NCI-H524 treated with DMSO at 0.1 percent for 48 hours (cell line): ENCODE measurements around the gene ACVR2B.

Source experiments
- DNase-seq: peaks from one replicate; lab custom pipeline; 2025; lab: John Stamatoyannopoulos, UW

The ACVR2B gene

DNA sequence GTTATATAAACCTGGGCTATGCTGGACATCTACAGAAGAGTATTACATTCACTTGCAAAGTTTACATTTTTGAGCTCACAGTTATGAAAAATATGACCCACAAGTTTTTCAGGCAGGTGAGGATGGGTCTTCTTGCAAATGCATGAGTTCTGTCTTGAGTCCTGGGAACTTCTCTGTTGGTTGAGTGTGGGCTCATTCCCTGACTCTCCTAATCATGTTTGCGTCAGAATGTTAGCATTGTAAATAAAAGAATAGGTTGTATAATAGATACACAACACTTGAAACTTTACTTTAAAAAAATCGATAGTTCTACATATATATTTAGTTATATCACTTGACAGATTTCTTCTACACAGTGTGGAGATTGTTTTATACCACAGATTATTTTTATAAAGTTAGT, 35.3 kb downstream of the ACVR2B start:
- DNase-seq: no peak

DNA sequence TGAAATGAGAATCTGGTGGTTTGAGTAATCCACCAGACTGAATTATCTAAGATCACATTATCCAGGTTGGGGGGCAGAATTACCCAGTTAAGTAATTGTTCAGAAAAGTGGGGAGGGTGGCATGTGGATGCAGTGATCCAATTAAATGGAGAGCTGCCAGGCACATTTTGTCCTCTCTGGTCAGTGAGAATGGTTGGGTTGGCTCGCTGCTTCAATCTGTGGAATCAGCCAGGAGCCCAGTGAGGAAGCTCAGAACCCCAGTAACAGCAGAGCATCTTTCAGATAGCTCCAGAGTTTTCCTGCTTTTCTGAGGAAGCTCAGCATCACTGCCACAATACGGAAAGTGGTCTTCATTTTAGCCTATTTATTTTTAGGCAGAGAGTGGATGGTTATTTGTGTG, 36.1 kb downstream of the ACVR2B start:
- peak; percentile 1 for DNase-seq

DNA sequence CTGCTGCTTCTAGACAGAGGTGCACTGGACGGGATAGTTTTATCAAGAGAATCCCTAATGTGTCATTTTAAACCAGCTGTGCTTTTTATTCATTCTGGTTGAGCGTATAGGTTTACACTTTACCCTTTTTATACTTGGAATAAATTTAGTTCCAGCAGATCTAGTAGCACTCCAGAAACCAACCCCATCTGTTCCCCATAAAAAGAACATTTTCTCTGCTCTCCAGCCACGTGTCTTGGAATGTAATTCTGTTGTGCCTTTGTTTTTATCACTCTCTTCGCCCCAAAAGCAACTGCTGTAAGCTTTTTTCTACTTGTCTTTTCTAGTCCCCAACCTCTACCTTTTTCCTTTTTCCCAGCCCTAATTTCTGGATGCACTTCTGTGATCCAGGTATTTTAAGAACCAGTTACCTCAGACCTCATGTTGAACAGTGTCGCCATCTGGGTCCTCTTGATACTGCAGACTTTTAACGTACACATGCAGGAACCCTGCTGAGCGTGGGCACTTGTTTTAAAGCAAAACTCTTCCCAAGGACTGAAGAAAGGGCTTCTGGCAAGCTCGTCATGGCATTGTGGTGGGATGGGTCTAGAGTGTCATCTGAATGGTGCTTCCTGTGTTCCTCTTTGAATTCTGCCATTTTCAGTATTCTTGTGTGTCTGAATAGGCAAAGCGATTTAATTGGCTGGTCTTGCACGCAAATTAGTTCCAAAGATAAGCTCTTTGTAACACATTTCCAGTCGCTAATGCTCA, 36.8 kb downstream of the ACVR2B start:
- DNase-seq: peak; percentile 85

DNA sequence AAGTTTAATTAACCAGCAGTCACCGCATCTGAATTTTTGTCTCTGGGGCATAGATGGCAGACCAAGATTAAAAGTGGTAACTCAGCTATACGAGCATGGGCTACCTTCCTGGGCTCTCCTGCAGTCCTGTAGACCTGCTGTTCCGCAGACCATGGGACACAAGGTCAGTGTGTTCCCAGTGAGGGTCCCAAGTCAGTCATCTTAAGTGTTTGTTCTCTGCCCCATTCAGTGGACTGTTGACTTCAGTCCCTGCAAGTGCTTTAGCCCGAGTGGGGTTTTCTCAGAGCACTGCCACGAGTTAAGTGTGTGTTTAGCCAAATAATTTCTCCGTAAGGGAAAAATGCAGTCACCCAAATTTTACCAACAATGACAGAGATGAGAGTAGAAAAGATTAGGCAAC, 37.5 kb downstream of the ACVR2B start:
- no peak for DNase-seq

DNA sequence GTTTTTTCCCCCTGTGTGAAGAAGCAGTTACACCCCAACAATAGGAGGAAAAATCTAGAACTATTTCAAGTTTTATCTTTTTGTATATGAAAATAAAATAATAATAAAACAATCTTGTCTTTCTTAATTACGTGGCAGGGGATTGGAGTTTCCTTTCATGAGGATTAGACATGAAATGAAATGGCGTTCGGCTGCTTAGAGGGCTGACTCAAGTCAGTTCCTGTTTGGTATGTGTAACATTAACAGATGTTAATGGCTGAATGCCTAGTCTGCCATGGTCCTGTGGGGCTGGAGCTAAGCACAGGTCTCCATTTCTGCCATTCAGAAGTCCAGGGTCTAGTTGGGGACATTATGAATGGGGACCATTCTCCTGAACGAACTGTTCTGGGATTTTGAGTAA, 39.3 kb downstream of the ACVR2B start:
- DNase-seq: no peak

DNA sequence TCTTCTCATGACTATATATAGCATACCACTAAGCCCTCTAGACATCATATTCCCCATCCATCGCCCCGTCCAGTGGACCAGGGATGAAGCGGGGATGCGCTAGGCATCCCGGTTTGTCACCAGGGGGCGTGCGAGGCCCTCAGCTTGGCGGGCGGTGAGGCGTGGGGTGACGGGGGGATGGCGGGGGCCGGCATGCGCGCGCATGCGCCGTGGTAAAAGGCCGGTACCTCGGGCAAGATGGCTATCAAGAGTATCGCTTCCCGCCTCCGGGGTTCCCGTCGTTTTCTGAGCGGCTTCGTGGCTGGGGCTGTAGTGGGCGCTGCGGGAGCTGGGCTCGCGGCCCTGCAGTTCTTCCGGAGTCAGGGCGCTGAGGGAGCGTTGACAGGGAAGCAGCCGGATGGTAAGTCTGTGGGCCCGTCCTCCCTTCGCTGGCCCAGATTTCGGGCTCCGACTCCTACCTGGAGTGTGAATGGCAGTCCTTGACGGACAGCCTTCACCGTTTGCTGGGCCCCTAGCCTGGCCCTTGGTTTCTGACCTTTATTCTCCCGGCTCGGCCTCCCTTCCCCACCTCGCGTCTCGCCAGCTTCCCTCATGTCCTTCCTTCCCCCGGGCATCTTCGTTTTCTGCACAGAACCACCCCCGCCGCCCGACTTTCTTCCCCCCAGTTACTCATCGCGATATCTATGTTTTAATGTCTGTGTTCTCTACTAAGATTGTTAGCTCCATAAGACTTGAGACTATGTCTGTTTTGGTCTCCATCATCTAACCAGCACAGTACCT, 42.6 kb downstream of the ACVR2B start, which contains the start of gene EXOG:
EXOG (plus strand) TSS at position 210 of the 780 bp plus-strand sequence; CDS start at position 238, 28 bp downstream.
- peak; percentile 86 for DNase-seq

DNA sequence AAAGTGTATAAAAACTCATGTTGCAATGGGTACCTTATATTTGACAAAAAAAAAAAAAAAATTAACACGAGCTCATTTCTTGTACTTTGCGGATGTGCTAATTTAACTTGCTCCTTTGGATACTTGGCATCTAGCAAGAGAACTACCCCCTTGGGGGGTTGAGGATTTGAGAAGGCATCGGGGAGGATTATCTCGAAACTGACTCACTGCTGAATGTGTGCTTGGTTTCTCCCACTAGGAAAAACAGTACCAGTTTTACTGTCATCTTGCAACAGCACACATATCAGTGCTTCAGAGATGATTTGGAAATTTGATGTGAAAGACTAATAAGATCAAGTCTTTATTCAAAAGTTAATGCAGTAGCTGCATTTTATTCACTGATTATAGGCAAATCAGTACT, 43.3 kb downstream of the ACVR2B start:
- peak; percentile 2 for DNase-seq

DNA sequence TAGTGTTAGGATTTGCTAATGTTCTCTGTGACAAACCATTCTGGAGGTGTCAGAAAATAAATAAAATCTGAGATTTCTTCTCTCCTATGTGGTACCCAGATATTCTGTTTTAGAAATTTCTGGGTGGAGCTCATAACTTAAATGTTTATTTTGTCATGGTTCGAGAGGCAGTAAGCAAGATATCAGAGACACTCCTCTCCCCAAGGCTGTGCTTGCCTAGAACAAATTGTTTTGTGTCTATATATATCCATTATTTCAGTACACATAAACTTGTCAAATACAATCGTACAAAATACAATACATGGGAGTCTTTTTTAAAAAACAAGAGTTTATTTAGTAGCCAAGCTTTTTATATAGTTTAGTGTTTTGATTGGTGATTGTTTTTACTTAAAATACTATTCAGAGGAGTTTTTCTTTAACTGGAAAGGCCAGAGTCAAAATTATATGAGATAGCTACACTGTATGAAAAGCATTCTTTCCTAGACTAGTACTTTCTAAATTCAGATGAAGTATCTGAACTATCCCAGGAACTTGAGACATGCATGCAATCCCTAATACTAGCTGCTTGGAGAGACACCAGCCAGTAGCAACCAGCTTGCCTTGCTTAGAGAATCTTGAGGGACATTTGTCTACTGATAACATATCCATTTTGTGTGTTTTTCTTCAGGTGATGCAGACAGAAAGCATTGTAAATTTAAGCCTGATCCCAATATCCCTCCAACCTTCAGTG, 47.2 kb downstream of the ACVR2B start:
- DNase-seq: no peak

DNA sequence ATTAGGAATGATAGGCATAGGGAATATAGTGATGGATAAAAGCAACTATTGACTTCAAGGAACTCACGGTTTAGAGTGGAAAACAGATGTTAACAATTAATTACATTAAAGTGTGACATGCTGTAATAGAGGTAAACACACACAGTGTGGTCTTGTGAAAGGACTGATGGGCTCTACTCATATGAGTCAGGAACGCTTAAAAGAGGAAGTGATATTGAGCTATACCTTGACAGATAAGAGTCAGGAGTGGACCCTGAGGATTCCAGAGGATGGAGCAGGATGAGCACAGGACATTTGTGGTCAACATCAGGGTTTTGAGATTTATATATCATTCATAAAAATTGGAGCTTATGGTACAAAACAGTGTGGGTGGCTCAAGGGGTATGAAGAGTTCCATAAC, 53.4 kb downstream of the ACVR2B start:
- DNase-seq: no peak

DNA sequence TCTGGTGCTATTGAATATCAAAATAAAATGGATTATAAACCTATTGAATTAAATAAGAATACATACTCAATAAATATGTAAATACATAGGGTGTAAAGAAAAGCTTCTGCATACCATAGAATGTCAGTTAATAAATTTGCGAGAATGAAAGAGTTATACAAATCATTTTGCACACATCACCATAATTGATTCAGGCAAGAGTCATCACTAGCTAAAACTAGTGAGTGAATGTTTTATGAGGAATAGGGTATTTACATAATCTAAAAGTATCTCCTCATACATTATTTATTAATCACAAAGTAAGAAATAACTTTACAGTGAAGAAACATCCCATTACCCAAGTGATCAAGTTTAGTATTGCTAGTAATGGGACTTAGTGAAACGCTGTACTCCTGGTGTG, 56.0 kb downstream of the ACVR2B start:
- DNase-seq: no peak

DNA sequence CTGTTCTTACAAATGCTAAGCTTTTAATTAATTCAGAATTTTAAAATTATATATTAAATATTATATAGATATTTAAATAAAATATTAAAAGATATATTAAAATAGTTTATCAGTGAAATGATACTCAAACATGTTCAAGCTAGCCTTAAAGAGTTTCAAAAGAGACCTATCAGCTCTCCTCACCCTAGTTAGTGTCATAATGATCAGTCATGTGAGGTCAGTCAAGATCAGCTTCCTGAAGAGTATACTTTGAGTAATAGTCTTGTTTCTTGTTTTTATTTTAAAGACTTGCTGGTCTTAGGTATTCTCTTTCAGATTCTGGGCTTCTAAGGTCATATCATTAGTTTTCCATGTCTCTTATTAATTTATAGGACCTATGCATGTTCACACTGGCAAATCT, 56.9 kb downstream of the ACVR2B start:
- no peak for DNase-seq

DNA sequence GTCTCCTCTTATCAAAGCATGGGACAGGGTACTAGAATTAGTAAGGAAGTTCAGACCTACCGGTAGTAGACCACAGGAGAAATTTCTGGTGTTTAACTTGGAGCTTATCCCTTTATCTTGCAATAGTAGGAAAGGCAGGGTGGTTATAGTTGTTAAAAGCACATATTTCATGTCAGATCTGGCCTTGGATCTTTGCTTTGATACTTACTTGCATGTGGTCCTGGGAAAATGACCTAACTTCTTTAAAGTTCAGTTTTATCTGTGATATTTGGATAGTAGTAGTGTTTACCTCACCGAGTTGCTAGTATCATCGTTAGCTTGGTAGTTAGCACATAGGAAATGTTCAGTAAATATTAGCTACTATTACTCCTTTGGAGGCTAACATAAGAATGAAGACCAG, 57.9 kb downstream of the ACVR2B start:
- no peak for DNase-seq

DNA sequence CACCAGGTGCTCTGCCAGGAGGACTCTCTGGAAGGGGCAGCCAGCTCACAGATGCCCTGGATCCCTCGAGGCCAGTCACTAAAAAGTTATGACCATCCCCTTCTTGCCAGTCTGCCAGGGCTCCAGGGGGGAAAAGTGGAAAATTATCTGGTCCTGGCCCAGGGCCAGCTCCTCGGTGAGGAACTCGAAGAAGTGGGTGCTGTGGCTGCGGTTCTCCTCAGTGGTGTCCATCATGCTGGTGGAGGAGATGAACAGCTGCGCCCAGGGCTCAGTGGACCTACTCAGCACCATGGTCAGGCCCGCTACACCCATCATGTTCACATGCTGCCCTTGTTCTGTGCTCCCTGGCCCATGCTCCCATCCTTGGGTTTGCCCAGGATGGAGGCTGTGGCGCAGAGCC, 61.7 kb downstream of the ACVR2B start:
- no peak for DNase-seq

DNA sequence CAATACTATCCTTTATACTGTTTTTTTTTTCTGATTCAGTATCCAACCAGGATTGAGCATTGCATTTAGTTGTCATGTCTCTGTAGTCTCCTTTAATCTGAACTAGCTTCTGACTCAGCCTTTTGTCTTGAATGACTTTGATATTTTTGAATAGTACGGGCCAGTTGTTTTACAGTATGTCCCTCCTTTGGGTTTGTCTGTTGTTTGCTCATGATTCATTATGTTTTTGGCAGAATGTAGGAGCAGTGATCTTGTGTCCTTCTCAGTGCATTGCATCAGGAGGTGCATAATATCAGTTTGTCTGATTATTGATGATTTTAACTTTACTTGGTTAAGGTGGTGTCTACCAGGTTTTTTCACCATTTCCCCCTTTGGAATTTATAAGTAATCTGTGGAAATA, 63.0 kb downstream of the ACVR2B start:
- DNase-seq: no peak

DNA sequence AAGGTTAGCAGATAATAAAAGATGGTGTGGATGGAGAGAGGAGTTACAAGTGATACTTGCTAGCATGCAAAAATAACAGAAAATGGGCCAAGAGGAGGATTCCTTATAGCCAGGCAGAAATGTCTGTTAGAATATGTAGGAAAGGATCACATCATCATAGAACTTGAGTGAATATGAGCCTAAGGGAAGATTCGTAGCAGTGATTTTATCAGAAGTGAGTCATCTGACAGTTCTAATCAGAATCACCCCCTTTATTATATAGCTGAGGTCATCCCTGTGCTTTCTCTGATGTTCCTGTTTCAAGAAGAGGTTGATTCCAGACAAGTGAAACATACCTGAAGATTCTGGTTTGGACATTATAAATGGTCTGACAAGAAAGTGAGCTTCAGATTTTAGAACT, 65.3 kb downstream of the ACVR2B start:
- DNase-seq: no peak

DNA sequence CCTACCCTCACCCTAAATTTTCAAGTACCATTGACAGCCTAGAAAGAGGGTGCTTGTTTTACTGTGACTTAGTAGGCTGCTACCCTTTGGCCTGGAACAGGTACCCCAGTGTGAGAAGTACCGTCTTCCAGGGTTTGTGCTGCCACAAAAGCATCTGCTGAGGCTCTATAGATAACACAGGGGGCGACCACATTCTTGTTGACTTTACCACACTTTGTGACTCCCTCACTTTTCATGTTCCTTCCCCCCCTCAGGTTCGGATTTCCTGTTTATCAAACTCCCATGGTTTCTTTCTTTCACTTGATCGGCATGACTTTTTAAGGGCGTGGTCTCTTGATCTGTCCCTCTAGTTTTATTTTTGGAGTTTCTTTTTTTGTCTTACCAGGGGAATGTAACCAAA, 66.0 kb downstream of the ACVR2B start:
- DNase-seq: no peak

DNA sequence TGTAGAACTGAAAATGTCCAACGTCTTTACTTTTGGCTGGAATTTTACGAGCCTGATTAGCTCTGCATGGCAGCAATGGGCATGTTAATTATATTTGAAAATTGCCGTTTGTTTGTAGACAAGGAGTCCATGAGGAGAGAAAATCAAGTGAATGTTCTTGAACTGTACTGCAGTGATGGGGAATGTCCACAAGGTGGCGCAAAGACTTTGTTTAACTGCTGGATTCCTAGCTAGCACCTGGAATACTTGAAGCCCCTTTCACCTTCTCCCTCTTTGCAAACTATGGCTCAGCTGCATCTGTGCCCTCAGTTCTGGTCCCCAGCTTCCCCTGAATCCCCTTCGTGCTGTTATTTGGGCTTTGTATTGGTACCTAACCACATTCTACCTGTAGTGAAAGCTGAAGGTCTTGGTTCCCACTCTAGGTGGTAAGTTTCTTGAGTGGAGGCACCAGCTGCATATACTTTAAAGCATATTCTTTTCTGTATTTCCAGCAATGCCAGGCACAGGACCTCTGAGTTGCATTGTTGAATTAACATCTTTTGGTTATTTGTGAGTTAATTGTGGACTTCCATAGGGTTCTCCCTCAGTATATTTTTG, 67.8 kb downstream of the ACVR2B start:
- peak; percentile 1 for DNase-seq

DNA sequence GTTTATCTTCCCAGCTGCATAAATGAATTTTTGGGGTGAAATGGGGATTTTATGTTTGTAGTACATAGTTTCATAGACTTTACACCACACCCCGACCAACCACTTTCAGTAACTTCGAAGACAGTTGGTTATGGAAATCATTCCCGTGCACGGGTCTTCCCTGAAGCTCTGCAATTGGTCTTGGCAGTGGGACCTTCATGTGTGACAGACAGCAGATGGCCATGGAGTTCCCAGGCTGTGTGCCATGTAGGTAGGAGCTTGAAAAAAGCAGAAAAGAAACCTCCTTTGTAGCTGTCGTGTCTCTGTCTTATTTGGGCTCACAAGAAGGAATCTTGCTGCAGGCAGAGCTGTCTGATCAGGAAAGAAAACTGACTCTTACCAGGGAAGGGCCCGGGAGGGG, 68.3 kb downstream of the ACVR2B start:
- no peak for DNase-seq

DNA sequence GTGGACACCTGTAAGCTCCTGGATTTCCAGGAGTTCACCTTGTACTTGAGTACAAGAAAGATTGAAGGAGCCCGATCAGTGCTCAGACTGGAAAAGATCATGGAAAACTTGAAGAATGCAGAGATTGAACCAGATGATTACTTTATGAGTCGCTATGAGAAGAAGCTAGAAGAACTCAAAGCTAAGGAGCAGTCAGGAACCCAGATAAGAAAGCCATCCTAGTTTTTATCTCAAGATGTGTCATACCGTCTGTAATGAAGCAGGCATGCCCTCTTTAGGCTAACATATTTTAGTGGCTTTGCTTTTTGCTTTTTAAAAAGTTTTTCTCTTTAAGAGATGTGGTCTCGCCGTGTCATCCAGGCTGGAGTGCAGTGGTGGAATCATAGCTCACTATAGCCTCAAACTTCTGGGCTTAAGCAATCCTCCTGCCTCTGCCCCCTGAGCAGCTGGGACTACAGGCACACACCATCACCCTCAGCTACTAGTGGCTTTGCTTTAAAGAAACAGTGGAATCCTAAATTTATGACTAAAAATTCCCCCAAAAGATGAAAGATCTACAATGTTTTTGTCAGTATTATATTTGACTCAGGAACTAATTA, 70.5 kb downstream of the ACVR2B start:
- no peak for DNase-seq

DNA sequence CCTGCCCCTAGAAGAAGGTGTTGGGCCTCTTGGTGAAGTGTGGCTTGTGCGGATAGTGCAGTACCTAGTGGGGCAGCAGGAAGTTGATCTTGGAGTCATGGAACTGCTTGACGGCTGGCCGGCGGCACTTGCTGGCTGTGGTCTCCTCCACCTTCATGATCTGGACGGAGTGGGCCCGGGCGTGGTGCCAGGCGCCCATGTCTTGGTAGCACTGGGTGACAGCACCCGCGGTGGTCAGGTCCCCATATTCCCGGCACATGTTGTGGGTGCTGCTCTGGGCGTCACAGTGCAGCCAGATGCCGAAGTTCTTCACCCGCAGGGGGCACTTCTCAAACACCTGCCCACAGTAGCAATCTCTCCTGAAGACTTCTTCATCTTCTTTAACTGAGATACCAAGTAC, 73.1 kb downstream of the ACVR2B start:
- DNase-seq: no peak

DNA sequence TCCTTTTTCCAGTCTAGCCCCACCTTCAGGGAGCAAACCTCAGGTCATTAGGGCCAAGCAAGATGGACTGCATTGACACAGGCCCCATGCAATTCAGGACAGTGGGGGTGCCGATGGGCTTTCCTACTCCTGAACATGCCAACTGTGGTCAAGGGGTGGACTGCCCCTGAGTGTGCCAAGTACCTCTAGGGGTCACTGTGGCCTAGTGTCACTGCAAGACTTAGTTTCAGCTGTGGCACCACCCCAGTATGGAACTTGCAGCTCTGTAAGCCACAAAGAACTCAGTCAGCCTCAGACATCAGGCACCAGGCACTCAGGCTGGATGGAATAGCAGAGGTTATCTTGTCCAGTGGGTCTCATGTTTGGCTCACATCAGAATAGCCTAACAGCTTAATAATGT, 74.8 kb downstream of the ACVR2B start:
- DNase-seq: no peak

DNA sequence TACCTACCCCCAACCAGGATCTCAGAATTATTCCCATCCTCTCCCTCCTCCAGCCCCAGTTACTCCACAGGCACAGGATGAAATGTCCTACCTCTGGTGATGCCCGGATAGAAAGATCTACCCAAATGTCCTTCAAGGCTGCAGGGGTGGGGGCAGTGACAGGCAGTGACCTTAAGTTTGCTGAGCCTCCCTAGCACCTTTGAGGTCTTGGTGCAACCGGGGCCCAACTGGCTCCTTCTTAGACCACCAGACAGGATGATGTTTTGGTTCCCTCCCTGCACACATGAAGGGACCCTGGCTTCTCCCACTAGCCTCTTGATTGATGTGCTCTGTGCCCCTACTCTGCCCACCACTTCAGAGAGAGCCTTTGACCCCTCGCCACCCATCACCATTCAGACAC, 78.8 kb downstream of the ACVR2B start:
- no peak for DNase-seq
